GM18517 (cell line): ENCODE measurements around the gene INTS2.
"Not testable (repeated sequence)": the region's sequence is repeated elsewhere in the genome, so short reads cannot be mapped to it uniquely, and the experiment has no call there.

ENCODE experiments used
- ATAC-seq: cut with Tn5 transposase; IDR thresholded peaks from one replicate; pipeline ENCODE4 v1.9.1; 2021; ENCODE audit warnings: mild to moderate bottlenecking, moderate library complexity; ENCODE audit not compliant: unreplicated experiment

Gene INTS2

GRCh38 chr17:61927208-61928100 lies at the start of gene INTS2:
INTS2 (minus strand) TSS chr17:61927982; CDS start chr17:61926644, 1,338 bp downstream.
- peak; percentile 67 for ATAC-seq

GRCh38 chr17:61974115-61974514 lies 46.3 kb upstream of the INTS2 start:
- no peak for ATAC-seq

GRCh38 chr17:61972311-61972710 lies 44.5 kb upstream of the INTS2 start:
- ATAC-seq = no peak

GRCh38 chr17:61970030-61970429 lies 42.2 kb upstream of the INTS2 start:
- no peak for ATAC-seq

- ATAC-seq = no peak
These were observed 41.0 kb upstream of the INTS2 start for GRCh38 chr17:61968757-61969156.

- no peak for ATAC-seq
These were observed 39.9 kb upstream of the INTS2 start for GRCh38 chr17:61967729-61968128.

- no peak for ATAC-seq
These were observed 38.4 kb upstream of the INTS2 start for GRCh38 chr17:61966191-61966590.

- ATAC-seq = no peak
These were observed 27.8 kb upstream of the INTS2 start for GRCh38 chr17:61955619-61956018.

GRCh38 chr17:61947367-61948078 lies 19.7 kb upstream of the INTS2 start:
- no peak for ATAC-seq

GRCh38 chr17:61946359-61946758 lies 18.6 kb upstream of the INTS2 start:
- ATAC-seq = no peak

GRCh38 chr17:61943117-61943516 lies 15.3 kb upstream of the INTS2 start:
- no peak for ATAC-seq

GRCh38 chr17:61942085-61942484 lies 14.3 kb upstream of the INTS2 start:
- no peak for ATAC-seq

GRCh38 chr17:61928101-61928436 lies 287 bp upstream of the INTS2 start:
- ATAC-seq = peak; percentile 15

- ATAC-seq = no peak
These were observed 965 bp downstream of the INTS2 start for GRCh38 chr17:61926826-61927207.

GRCh38 chr17:61915162-61915561 lies 12.6 kb downstream of the INTS2 start:
- ATAC-seq = not testable (repeated sequence)

GRCh38 chr17:61908292-61909037 lies 19.3 kb downstream of the INTS2 start:
- no peak for ATAC-seq

GRCh38 chr17:61907361-61907760 lies 20.4 kb downstream of the INTS2 start:
- ATAC-seq = no peak

GRCh38 chr17:61904094-61904710 lies 23.6 kb downstream of the INTS2 start:
- ATAC-seq = peak; percentile 82

- no peak for ATAC-seq
These were observed 24.5 kb downstream of the INTS2 start for GRCh38 chr17:61903251-61903650.

GRCh38 chr17:61897548-61898180 lies 30.1 kb downstream of the INTS2 start:
- no peak for ATAC-seq

- no peak for ATAC-seq
These were observed 32.4 kb downstream of the INTS2 start for GRCh38 chr17:61895391-61895790.
